CD4-positive, alpha-beta T cell treated with Interferon alpha-2 for 1 hour (primary cell): ENCODE results near the gene PMS1.
A peak's percentile ranks its signal among the peaks of the same experiment; 100 is the strongest.
"Not testable (repeated sequence)": the region's sequence is repeated elsewhere in the genome, so short reads cannot be mapped to it uniquely, and the experiment has no call there.

Source experiments
- DNase-seq, 2 donors: peaks; one replicate each; pipeline ENCODE4 v3.0.0-alpha.2; 2020 to 2022

The PMS1 gene

DNA sequence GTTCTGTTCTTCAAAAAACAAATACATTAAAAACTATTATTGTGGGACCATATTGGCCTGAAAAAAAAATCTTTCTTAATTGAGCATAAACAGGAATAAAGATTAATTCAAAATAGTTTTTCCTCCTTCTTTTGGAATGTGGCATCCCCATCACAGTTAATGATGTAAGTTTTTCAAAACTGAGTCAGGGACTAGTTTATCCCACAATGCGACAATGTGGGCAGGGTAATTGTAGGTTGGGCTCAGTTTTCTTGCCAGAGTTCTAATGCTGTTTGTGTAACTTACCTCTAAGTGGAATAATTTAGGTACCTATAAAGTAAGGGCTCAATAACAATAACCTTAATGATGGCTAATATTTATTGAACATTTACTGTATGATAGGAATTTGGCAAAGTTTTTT, 82.0 kb downstream of the PMS1 start:
- DNase-seq = no peak

DNA sequence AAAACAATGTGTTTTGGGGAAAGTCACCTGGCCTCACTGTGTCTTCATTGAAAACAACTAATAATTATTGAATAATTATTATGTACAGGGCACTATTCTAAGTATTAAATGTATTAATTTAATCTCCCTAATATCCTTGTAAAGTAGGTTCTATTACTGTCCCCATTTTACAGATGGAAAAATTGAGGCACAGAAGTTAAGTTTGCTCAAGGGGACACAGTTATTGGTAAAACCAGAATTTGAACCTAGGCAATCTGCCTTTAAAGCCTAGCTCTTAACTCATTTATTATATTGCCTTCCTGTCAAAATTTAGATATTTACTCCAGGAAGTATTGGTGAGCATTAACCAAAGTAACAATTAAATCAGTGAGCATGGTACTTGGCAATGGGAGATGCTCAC, 84.6 kb downstream of the PMS1 start:
- DNase-seq = no peak

DNA sequence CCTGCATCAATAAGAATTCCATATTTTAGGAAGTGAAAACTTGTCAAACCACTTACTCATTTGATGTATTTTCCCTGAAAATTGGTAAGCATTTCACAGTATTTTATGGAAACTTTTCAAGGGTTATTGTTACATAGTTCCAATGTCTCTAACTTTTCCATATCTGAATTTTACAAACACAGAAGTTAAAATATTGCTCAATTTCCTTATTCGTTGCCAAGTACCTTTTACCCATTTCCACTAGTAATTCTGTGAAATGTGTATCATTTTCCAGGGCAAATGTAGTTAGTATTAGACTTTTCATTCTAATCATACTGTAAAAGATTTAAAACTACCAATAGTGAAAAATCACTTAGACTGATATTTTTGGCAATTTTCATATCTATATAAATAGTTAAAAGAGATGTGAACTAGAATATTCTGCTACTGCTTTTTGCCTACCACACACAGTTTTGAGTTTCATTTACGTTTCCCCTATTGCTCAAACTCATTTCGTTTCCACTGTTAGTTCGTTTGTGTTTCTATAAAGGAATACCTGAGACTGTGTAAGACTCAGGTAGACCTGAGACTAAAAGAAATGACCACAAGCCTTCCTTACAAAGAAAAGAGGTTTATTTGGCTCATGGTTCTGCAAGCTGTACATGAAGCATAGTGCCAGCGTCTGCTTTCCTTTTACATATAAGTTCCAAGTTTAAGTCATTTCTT, 86.3 kb downstream of the PMS1 start:
- no peak for DNase-seq

DNA sequence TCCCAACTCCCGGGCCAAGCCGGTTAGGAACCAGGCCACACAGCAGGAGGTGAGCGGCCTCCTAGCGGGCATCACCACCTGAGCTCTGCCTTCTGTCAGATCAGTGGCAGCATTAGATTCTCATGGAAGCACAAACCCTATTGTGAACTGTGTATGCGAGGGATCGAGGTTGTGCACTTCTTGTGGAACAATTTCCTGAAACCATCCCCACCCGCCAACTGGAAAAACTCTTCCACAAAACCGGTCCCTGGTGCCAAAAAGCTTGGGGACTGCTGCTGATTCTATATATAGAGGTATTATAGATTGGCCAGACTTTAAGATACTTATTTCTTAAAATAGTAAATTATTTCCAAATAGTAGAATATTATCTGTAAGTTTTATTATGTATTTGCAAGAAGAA, 89.4 kb downstream of the PMS1 start:
- no peak for DNase-seq

DNA sequence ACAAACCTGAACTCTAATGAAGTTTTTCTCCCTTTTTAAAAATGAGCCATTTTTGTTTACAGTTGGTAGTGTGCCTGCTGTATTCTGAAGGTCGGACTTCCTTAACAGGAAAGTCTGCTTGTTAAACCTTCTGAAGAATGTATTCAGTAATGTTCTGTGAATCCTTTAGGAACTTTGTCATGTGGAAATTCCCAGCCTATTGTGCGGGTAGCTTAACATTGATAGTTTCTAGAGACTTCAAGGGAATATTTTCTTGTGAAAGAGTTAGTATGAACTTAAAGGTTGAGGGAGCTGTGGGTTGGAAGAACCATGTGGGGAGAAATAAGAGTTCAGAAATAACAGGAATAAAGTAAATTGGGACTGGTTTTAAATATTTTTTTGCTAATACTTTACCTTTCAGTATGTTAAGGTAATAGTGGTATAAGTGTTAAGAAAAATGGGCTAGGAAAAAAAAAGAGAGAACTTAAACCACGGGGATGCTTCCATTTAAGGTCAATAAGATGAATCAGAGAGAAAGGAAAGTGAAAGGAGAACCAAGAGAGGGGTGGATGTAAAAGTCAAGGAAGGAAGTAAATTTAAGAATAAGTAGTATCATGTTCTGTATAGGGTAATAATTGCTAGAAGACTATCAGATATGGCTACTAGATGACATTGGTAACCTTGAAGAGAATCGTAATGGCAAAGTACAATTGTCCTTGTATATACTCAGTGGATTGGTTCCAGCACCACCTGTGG, 90.5 kb downstream of the PMS1 start:
- DNase-seq = peak in 1 of 2 donors; percentile 14

DNA sequence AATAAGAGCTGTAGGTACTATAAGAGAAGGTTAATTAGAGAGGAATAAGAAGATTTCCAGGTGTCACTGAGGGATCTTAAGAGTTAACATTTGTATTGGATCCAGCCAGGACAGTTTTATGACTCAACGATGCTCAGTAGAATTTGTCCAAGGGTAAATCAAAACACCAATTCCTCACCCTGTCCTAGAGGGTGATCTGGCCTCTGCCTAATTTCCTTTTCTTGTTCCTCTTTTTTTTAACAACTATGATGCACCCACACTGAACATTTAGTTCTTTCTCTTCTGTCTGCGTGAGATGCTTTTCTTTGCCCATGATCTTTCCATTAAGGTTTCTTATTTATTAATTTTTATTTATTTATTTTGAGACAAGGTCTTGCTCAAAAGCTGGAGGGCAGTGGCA, 92.0 kb downstream of the PMS1 start:
- DNase-seq = no peak

DNA sequence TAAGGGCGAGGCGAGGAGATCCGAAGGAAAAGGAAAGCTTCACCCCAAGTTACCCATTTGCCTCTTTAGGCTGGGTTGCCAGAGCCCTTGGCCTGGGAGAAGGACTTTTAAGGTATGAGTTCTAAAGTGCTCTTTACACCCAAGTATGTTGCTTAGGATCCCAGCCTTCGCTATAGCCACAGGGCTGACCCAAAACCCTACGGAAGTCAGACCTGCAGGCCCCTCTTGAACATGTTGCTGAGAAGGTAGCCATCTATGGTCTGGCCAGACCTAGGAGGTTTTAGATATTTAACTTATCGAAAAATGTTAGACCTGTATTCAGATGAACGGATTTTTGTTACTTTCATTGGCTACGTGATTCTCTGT, 95.4 kb downstream of the PMS1 start:
- no peak for DNase-seq

DNA sequence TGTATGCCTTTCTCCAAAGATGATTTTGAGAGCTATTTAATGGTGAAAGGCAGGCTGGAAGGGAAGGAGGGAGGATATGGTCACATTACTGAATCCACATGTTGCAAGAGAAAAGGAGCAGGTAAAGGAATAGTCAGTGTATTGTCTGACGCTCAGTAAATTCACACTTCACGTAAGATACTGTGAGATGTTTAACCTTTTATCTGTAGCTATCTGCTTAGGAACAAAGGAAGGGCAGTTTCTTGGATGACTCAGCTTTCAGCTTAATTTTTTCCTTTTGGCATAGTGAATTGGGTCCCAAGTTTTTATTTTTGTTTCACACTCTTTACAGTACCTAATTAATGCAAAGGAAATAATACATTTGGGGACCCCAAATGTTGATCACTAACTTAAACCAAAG, 96.2 kb downstream of the PMS1 start:
- no peak for DNase-seq

DNA sequence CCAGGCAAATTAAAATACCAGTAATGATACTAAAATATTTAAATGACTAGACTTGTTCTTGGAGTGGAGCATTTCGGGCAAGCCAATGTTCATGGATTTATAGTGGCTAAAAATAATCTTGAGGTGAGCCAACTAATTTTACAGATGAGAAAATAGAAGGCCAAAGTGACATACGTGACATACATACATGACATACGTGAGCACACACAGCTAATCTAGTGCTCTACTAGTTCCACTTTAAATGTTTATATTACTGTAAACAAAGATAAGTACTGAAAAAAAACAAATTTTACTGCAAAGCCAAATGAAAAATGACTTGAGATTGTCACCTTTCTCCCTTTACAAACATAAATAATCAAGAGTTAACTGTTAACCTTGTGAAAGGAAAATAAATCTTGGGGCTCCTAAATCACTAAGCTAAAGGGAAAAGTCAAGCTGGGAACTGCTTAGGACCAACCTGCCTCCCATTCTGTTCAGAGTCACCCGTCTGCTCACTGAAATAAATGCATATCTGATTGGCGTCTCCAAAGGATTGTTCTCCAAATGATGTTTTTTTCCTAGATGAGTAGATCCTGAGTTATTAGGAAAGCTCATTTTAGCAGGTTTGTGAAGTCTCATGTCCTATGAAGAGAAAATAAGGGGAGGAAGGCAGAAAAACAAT, 96.7 kb downstream of the PMS1 start:
- DNase-seq = no peak

DNA sequence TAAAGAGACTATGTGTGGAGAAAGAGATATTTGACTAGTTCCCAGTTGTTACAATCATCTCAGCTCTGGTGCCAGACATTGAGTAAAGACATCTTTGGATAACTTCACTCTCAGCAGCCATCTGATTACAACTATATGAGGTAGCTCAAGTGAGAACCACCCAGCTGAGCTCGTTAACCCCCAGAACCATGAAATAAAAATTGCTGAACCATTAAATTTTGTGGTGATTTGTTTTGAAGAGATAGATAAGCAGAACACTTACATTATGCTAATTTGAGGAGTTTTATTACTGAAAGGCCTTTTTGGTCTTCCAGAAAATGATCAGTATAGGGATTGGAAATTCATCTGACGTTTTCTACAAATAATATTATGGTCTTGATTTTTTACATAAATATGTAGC, 101.1 kb downstream of the PMS1 start:
- no peak for DNase-seq

DNA sequence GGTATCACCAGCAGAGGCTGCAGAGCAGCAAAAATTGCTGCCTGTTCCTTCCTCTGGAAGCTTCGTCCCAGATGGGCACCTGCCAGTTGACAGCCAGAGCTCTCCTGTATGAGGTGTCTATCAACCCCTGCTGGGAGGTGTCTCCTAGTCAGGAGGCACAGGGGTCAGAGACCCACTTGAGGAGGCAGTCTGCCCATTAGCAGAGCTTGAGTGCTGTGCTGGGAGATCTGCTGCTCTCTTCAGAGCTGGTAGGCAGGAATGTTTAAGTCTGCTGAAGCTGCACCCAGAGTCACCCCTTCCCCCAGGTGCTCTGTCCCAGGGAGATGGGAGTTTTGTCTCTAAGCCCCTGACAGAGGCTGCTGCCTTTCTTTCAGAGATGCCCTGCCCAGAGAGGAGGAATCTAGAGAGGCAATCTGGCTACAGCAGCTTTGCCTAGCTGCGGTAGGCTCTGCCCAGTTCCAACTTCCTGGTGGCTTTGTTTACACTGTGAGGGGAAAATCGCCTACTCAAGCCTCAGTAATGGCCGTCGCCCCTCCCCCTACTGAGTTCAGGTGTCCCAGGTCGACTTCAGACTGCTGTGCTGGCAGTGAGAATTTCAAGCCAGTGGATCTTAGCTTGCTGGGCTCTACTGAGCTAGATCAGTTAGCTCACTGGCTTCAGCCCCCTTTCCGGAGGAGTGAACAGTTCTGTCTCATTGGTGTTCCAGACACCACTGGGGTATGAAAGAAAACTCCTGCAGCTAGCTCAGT, 108.5 kb downstream of the PMS1 start:
- not testable (repeated sequence) for DNase-seq

DNA sequence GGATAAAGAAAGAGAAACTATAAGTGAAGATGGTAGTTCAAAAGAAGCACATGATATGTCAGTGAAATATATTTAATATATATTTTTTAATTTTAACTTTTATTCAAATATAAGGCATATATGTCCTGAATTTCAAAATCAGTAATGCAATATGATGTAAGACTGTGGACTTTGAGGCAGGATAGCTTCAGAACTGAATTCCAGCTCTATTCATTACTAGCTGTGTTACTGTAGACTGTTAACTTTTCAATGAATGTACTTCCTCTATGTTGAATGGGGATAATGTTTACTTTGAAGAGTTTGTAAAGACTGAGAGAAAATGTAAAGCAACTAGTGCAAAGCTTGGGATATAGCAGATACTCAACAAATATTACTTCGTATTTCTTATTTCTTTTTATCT, 112.6 kb downstream of the PMS1 start:
- DNase-seq = no peak

DNA sequence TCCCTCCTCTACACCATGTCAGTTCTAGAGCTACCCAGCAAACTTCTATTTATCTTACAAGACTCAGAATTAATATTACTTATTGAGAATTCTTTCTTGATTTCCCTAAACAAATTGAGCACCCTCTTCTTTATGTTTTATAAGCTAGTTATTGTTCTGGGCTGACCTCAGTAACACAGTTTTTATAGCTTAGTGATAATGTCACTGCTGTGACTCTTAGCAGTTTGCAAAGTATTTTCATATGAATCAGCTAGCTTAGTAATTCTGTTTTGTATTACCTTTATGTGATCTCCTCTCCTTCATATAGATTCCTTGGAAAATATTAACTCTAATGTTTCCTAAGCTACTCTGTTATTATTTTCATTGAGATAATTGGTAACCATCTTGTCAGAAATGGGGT, 114.9 kb downstream of the PMS1 start:
- DNase-seq = no peak

DNA sequence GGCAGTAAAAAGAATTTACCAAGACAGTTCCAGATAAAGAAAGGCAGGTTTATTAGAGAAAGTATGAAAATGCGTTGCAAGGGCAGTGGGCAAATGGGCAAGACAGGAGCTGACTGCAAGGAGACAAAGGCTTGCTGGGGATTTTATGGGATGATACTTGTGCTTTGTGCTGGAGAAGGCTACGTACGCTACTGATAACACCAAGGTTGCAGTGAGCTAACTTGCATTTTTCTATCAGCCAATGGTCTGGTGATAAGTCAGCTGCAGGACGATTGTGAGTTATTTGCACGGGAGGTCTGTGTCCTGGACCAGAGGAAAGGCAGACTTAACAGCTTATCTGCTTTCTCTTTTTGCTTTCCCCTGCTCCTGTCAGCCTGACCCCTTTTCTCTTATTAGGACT, 116.5 kb downstream of the PMS1 start:
- no peak for DNase-seq

DNA sequence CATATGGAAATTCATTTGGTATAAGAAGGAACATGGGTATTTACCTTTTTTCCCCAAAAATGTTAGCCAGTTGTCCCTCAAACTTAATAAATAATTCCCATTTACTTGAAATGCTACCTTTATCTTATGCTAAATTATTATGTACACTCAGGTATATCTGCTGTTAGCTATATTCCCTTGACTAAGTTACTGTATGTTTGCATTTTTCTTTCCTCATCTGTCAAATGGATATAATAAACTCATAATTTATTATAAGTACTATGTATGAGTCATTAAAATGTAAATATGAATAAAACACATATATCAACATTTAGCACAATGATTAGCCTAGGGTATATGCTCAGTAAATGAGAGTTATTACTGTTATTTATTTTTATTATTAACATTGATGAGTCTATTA, 117.4 kb downstream of the PMS1 start:
- no peak for DNase-seq

DNA sequence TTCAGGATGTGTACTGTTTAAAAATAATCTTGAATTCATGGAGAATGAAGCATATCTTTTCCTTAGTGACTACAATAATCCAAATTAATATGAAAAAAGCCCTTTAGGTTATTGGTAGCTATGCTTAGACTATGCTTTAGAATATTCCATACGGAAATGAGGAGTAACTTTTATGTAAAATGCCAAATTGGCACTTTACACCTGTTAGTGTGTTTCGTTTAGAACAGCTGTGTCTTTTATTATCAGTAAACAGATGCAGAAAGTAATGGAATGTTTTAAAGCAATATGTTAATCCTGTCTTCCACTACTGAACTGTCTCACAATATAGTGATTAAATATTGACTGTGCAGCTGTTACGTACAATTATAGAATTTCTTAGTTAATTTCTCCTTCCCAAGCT, 129.6 kb downstream of the PMS1 start:
- no peak for DNase-seq

DNA sequence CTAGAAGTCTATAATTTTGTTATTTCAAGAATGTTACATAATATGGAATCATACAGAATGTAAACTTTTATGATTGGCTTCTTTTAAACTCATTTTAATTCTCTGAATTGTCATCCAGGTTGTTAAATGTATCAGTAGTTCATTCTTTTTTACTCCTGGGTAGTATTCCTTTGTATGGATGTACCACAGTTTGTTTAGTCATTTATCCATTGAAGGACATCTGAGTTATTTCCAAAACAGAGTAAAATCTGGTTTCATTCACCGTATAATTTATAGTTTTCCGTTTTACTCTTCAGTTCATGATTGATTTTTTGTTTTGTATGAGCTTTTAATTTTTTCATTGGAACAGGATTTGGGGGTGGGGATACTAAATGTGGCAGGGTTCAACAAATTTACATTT, 132.4 kb downstream of the PMS1 start:
- DNase-seq = no peak
